Omental fat pad (tissue), 4 donors: ENCODE measurements around the gene KMT2E. TPM values are rescaled to one million over a fixed set of nuclear protein-coding genes. Genes with fewer than 3 reads are reported as not detected.

ENCODE experiments used
- ATAC-seq: fragments of 150-250 bp; one replicate; pipeline ENCODE4 v1.9.1; 2016; ENCODE audit warnings: mild to moderate bottlenecking, moderate library complexity; ENCODE audit not compliant: low FRiP score
- DNase-seq: peaks from one replicate; pipeline ENCODE4 v3.0.0-alpha.2; 2019; ENCODE audit warnings: low spot score
- CTCF ChIP-seq, 3 donors: fragments of 450-650 bp; IDR thresholded peaks; one replicate each; pipeline ENCODE4 v1.5.1; 2016 to 2017; ENCODE audit warnings: antibody characterized with exemption in 3 of 3, mild to moderate bottlenecking in 3 of 3, moderate library complexity in 2 of 3
- total RNA-seq, 4 donors: library from RNA; depleted of rRNA; stranded (reverse); fragments of >200 nt; gene quantifications; one replicate each; pipeline ENCODE4 v1.1.0, GENCODE V29; 2016

The KMT2E gene
- total RNA-seq, 4 donors from 2014 or later, result 75.3 to 124 (median 101) TPM

- DNase-seq (no peak), ATAC-seq (no peak)
- no peak for TF ChIP-seq CTCF (IDR thresholded peaks at IDR 0.05)
Measured at GRCh38 chr7:105084581-105084980, 70.6 kb downstream of the KMT2E start.

GRCh38 chr7:105086850-105087249 is 72.8 kb downstream of the KMT2E start:
- ATAC-seq, result no peak
- DNase-seq, result no peak
- TF ChIP-seq CTCF (IDR thresholded peaks at IDR 0.05), result no peak

GRCh38 chr7:105087981-105088380 is 74.0 kb downstream of the KMT2E start:
- TF ChIP-seq CTCF (IDR thresholded peaks at IDR 0.05), result no peak
- ATAC-seq (no peak), DNase-seq (no peak)

DNA sequence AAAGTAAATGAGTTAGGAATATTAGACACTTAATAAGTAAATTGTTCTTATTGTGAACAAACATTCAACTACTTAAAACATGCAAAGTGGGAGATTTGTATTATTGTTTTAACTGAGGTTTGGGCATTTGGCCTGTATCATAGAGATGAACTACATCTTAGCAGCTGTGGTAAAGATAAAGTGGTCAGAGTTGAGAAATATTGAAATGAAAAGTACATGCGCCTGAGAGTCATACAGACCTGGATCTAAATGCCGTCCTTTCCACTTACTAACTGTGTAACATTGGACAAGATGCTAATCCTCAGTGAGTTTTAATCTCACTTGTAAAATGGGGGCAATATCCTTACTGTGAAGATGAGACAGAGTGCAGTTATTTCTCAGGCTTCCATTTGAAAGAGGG is 74.5 kb downstream of the KMT2E start:
- ATAC-seq (no peak), DNase-seq (no peak)
- TF ChIP-seq CTCF (IDR thresholded peaks at IDR 0.05), result no peak

DNA sequence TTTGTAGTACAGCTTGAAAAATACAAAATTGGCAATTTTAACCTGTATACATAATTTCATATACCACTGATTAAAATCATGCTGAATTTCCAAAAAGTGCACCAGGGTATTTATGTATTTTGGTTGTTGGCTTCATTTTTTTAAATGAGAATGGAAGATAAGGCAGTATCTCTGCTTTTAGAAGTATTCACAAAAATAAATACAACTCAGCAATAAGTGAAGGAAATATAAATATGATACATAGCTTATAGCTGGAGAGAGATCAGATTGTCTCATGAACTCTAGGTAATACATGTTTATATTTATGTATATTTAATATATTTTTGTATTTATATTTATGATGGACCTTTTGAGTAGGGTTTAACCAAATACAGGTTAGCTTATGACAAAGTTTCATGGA is 81.0 kb downstream of the KMT2E start:
- DNase-seq, result no peak
- no peak for ATAC-seq
- TF ChIP-seq CTCF (IDR thresholded peaks at IDR 0.05), result no peak

- TF ChIP-seq CTCF (IDR thresholded peaks at IDR 0.05), result no peak
- no peak for ATAC-seq
- DNase-seq, result no peak
Measured at GRCh38 chr7:105096306-105096705, 82.3 kb downstream of the KMT2E start.

GRCh38 chr7:105097619-105098018 is 83.6 kb downstream of the KMT2E start:
- peak; percentile 55 for ATAC-seq
- no peak for DNase-seq
- TF ChIP-seq CTCF (IDR thresholded peaks at IDR 0.05), result no peak
